GM20000 (cell line): Measurements from ENCODE around the gene INSL4.
A peak's percentile ranks its signal among the peaks of the same experiment; 100 is the strongest.

Source experiments
- DNase-seq: peaks from one replicate; pipeline ENCODE4 v3.0.0; 2012; ENCODE audit warnings: low spot score
- TF ChIP-seq, protein P1 (sequence below): IDR thresholded peaks from 2 replicates; pipeline ENCODE4 v1.5.1; 2012; ENCODE audit warnings: mild to moderate bottlenecking, control low read depth; ENCODE audit errors: extremely low read depth, missing control alignments

Gene INSL4

DNA sequence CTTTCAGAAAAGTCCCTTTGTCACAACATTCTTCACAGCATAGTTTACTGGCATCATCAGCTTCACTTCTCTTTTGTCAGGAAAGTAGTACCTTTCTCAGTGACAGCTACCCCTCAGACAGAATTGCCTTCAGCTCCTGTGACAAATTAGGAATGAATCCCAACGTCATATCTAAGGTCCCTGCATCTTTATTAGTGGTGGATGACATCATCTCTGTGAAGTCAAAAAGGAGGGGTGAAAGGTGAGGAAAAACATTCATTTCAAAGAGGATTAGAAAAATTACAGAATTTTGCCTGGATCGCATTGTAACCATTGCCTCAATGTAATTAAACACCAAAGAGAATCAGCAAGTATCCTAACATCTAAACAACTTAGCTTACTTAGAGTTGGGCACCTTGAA, 37.9 kb upstream of the INSL4 start:
- DNase-seq, result no peak
- TF ChIP-seq, protein P1, sequence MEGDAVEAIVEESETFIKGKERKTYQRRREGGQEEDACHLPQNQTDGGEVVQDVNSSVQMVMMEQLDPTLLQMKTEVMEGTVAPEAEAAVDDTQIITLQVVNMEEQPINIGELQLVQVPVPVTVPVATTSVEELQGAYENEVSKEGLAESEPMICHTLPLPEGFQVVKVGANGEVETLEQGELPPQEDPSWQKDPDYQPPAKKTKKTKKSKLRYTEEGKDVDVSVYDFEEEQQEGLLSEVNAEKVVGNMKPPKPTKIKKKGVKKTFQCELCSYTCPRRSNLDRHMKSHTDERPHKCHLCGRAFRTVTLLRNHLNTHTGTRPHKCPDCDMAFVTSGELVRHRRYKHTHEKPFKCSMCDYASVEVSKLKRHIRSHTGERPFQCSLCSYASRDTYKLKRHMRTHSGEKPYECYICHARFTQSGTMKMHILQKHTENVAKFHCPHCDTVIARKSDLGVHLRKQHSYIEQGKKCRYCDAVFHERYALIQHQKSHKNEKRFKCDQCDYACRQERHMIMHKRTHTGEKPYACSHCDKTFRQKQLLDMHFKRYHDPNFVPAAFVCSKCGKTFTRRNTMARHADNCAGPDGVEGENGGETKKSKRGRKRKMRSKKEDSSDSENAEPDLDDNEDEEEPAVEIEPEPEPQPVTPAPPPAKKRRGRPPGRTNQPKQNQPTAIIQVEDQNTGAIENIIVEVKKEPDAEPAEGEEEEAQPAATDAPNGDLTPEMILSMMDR, result no peak

DNA sequence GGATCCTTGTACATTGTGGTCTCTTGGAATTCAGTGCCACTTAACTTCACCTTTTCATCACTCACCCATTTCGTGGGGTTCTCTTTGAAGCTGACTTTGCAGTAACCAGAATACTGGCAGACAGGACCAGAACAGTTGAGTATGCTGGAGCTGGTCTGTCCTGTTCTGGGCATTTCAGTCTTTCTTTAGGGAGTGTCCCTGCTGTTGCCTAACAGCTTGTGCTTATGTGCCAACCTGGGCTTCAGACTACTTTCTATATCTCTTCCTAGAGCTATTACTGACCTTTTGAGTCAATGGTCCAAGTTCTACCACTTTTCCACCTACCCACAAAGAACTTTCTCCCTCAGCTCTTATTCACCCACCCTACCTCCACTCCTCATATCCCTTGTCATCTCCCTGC, 35.8 kb upstream of the INSL4 start:
- DNase-seq, result no peak
- TF ChIP-seq, protein P1, result no peak

DNA sequence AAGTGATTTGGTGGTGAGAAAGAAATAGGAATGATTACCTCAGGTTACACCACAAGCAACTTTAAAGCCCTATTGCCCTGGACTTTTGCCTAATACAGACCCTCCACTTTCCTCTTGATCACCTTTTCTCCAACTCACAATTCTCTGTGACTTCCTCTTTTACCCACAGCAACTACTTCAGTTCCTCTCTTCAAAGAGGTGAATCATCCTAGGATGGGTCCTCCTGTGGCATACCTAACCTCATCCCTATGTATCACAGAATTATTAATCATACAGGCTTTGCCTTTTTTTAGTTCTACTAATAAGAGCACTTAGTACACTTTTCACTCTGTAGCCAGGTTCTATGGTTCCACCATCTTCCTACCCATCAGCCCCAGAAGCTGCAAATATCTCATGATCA, 26.1 kb upstream of the INSL4 start:
- DNase-seq, result no peak

DNA sequence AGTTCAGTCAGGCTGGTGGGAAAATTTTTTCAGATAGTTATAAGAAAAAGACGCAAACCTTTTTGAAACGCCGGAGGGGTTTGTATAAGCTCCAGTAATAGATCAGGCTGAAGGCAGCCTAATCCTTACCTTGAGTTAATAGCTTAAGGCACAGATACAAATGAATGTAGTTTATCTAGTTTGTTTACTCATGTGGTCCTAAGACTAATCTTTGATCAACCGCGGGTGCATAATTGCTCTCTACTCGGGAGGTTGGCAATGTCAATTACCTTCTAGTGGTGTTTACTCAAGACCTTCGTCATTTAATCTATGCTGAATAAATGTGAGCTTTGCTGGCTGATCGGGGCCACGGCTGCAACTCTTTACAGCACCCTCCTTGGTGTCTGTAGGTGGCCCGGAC, 665 bp upstream of the INSL4 start:
- TF ChIP-seq, protein P1, result no peak
- DNase-seq, result no peak

More for the DNA sequence above, 26.1 kb upstream of the INSL4 start:
- TF ChIP-seq, protein P1, result no peak

DNA sequence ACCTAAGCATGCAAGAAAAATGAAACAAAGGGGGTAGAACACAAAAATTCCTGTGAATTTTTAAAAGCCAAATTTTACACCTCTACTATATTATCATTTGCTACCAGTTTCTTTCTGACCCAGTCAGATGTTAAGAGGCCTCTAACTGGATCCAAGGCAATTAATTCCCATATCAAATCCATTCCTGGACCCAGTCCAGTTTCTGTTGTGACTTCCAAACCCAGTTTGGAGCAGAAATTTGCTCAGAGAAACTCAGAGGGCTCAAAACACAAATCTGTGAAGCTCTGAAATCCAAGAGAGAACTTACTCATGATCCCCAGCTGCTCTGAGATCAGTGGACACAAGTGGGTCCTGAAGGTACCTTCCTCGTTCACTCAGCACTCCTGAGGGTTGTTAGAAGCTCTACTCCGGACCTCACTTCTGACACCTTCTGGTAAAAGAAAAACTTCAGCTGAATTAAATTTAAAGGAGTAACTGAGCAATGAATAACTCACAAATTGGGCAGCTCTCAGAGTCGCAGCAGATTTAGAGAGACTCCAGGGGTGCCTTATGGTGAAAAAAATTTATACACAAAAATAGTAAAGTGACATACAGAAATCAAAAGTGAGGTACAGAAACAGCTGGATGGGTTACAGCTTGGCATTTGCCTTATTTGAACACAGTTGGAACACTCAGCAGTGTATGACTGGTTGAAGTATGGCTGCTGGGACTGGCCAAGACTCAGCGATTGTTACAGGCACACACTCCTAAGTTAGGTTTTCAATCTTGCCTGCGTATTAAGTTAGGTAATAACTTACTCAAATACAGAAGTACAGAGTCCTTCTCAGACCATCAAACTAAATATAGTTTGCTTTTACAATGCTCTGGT, 32.4 kb downstream of the INSL4 start:
- peak; percentile 24 for DNase-seq

DNA sequence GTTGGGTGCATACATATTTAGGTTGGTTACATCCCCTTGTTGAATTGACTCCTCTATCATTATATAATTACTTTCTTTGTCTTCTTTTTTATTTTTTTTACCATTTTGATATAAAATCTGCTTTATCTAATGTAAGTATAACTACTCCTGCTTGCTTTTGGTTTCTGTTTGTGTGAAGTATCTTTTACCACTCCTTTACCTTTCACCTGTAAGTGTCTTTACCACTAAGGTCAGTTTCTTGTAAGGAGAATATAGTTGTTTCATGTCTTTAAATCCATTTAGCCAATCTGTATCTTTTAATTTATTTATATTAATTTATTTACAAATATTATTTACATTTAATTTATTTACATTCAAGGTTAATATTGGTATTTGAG, 33.0 kb downstream of the INSL4 start:
- no peak for DNase-seq
- TF ChIP-seq, protein P1, result no peak

More for the DNA sequence above, 32.4 kb downstream of the INSL4 start:
- TF ChIP-seq, protein P1, result no peak

DNA sequence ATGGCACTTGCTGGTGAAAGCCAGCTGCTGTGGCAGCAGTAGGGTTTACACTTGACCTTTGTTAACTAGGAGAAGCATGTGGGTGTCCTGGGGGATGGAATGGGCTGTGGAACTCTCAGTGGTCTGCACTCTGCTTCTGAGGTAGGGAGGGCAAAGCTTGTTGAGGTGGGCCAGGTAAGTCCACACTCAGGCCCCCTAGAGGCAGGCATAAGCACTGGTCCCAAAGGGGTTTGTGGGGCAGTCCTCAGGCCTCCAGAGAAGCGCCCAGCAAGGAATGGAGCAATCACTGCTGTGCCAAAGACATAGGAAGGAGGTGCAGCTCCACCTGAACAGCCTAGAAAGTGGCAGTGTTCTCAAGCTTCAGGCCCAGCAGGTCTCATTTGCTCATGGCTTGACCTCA, 34.7 kb downstream of the INSL4 start:
- no peak for DNase-seq
- TF ChIP-seq, protein P1, result peak; percentile 14
